Colonic mucosa (tissue), 4 donors: ENCODE results near the gene APCDD1L. TPM values are rescaled to one million over a fixed set of nuclear protein-coding genes. Genes with fewer than 3 reads are reported as not detected.

Source experiments
- DNase-seq: peaks from one replicate; pipeline ENCODE4 v3.0.0-alpha.2; 2020
- H3K27ac ChIP-seq: fragments of 200-600 bp; one replicate; pipeline ENCODE4 v1.8.0; 2021
- H3K27me3 ChIP-seq: fragments of 200-600 bp; one replicate; pipeline ENCODE4 v1.8.0; 2021
- H3K36me3 ChIP-seq: fragments of 200-600 bp; one replicate; pipeline ENCODE4 v1.8.0; 2021
- H3K4me1 ChIP-seq: fragments of 200-600 bp; one replicate; pipeline ENCODE4 v1.8.0; 2021; ENCODE audit warnings: mild to moderate bottlenecking
- H3K4me3 ChIP-seq: fragments of 200-600 bp; one replicate; pipeline ENCODE4 v1.8.0; 2021
- H3K9ac ChIP-seq, 2 donors: one replicate each; pipeline ENCODE4 v1.7.0; 2013; ENCODE audit warnings: control low read depth in 2 of 2, low read depth in 2 of 2, low read length in 2 of 2
- H3K9me3 ChIP-seq: fragments of 200-600 bp; one replicate; pipeline ENCODE4 v1.8.0; 2021
- intact Hi-C: fragments of 100-400 bp; cut with DNase I; formaldehyde crosslinking; loops from one replicate; pipeline ENCODE4 v1.14.1; 2022
- total RNA-seq, 2 donors: library from RNA; stranded (reverse); fragmentation: NEBNext Ultra II Directional in 1 of 2; extraction: Animal tissue kit (Norgen Biotek cat#: 25700) in 1 of 2; gene quantifications; one replicate each; pipeline ENCODE4 v1.2.1, GENCODE V29; 2021
- TF ChIP-seq, protein P1 (sequence below): fragments of 200-600 bp; IDR thresholded peaks from one replicate; pipeline ENCODE4 v1.8.0; 2022; ENCODE audit warnings: antibody characterized with exemption, mild to moderate bottlenecking
- donor health status: healthy.
- donor health status: DM: no; HTN: no; CAD: no.
- donor health status: DM: no; HTN: no; CAD: no.

The APCDD1L gene
- total RNA-seq, 2 donors from 2014 or later = 0.32 to 1.0 TPM

GRCh38 chr20:58473453-58474425 lies 41.5 kb downstream of the APCDD1L start:
- H3K4me1 ChIP-seq = no peaks in the 10 kb centered on the region
- H3K4me3 ChIP-seq = no peak overlapping the region
- no peaks in the 10 kb centered on the region for H3K36me3 ChIP-seq
- TF ChIP-seq, protein P1, sequence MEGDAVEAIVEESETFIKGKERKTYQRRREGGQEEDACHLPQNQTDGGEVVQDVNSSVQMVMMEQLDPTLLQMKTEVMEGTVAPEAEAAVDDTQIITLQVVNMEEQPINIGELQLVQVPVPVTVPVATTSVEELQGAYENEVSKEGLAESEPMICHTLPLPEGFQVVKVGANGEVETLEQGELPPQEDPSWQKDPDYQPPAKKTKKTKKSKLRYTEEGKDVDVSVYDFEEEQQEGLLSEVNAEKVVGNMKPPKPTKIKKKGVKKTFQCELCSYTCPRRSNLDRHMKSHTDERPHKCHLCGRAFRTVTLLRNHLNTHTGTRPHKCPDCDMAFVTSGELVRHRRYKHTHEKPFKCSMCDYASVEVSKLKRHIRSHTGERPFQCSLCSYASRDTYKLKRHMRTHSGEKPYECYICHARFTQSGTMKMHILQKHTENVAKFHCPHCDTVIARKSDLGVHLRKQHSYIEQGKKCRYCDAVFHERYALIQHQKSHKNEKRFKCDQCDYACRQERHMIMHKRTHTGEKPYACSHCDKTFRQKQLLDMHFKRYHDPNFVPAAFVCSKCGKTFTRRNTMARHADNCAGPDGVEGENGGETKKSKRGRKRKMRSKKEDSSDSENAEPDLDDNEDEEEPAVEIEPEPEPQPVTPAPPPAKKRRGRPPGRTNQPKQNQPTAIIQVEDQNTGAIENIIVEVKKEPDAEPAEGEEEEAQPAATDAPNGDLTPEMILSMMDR = no peak
- no peaks in the 10 kb centered on the region for H3K27me3 ChIP-seq
- intact Hi-C loops = no loop called here
- no peak overlapping the region for H3K27ac ChIP-seq
- H3K9ac ChIP-seq = no peak overlapping the region
- no peak for DNase-seq
- H3K9me3 ChIP-seq = no peaks in the 10 kb centered on the region

DNA sequence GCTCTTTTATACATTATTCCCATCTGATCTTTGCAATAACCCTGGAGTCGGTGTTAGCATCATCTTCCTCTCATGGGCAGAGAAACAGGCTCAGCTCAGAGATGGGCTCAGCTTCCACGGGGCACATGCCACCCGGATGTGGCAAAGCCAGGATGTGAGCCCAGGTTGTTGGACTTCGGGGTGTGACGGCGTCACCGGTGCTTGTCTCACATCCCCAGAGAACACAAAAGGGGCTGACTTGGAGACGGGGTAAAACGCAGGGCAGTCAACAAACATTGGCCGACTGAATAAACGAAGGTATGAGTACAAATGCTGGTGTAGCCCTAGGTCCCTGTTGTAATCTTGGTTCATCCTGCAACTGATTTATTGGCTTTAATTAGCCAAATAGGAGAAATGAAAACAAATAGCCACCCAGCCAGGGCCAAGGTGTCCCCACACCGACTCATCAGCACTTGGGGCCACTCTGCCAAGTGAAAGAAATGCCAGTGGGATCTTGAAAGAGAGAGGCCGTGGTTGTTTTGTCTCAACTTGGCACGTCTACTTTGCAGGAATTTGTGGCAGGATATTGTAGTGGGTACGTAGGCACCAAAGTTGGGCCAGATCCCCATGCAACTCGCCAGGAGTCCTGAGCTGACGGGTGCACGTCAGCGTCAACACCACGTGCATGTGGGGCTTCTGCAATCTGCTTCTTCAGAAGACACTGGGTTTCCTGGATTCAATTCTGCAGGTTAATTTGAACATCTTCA lies 42.8 kb downstream of the APCDD1L start:
- intact Hi-C loops = no loop called here
- Histone ChIP-seq H3K9me3 (no peaks in the 10 kb centered on the region), H3K27me3 (no peaks in the 10 kb centered on the region), H3K27ac (no peak overlapping the region), H3K36me3 (no peaks in the 10 kb centered on the region), H3K9ac (no peak overlapping the region), H3K4me3 (no peak overlapping the region), H3K4me1 (no peaks in the 10 kb centered on the region)
- DNase-seq = no peak
- TF ChIP-seq, protein P1 = no peak

- no peaks in the 10 kb centered on the region for H3K4me1 ChIP-seq
- no peak overlapping the region for H3K4me3 ChIP-seq
- TF ChIP-seq, protein P1 = no peak
- H3K27me3 ChIP-seq = no peaks in the 10 kb centered on the region
- H3K9me3 ChIP-seq = no peaks in the 10 kb centered on the region
- intact Hi-C loops = no loop called here
- no peak overlapping the region for H3K27ac ChIP-seq
- no peak overlapping the region for H3K9ac ChIP-seq
- DNase-seq = peak; percentile 61
- no peaks in the 10 kb centered on the region for H3K36me3 ChIP-seq
Observed at GRCh38 chr20:58471193-58472164, 43.7 kb downstream of the APCDD1L start.

DNA sequence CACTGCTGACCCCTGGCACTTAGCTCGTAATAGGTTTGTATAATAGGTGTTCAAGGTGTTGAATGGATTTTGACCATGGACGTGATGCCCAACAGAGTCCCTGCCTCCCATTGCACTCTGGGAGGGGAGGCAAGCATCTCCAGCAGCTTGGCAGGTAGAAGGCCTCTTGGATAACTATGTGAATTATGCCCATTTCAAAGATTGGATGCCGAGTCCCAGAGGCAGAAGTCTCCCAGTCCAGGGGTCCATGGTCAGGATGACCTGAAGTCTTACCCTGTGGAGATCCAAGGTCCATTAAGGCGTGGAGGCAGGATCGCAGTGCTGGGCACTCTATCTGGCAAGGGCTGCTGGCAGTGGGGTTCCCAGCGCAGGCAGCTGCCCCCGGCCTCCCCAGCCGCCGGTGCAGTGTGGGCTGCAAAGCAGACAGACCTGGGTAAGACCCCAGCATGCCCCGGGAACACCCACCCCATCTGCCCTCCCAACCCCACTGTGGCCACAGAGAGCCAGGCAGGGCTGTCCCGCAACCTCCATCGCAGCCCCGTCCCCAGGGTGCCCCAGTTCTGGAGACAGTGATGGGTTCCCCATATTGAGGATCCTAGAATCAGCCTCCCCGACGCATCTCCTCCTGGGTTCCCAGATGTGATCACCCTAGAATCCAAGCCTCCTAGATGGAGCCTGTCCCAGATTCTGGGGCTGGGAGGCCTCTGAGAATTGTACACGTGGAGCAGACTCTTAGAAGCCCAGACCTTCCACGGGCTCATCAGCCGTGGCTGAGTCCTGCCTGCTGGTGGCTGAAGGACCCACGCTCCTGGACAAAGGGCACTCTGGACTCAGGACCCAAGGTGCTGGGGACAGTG lies 44.6 kb downstream of the APCDD1L start:
- DNase-seq = no peak
- H3K36me3 ChIP-seq = no peaks in the 10 kb centered on the region
- H3K27ac ChIP-seq = no peak overlapping the region
- no peak overlapping the region for H3K4me3 ChIP-seq
- no peaks in the 10 kb centered on the region for H3K4me1 ChIP-seq
- TF ChIP-seq, protein P1 = no peak
- H3K9me3 ChIP-seq = no peaks in the 10 kb centered on the region
- no peaks in the 10 kb centered on the region for H3K27me3 ChIP-seq
- no peak overlapping the region for H3K9ac ChIP-seq
- intact Hi-C loops = no loop called here
